Transverse colon (tissue), 4 donors: ENCODE measurements around the gene BRINP2.

Experiments used
- EP300 ChIP-seq: sonication (generic); formaldehyde crosslinking; IDR thresholded peaks from one replicate; pipeline ENCODE4 v1.6.1; 2017; ENCODE audit warnings: antibody characterized with exemption, low read depth
- POLR2A ChIP-seq: fragments of 450-650 bp; IDR thresholded peaks from one replicate; pipeline ENCODE4 v1.6.1; 2016; ENCODE audit warnings: antibody characterized with exemption, mild to moderate bottlenecking, moderate library complexity
- POLR2AphosphoS5 ChIP-seq, 3 donors: sonication (generic); formaldehyde crosslinking; IDR thresholded peaks; one replicate each; pipeline ENCODE4 v1.6.1; 2016; ENCODE audit warnings: antibody characterized with exemption in 3 of 3
- TF ChIP-seq, protein P1 (sequence below), 5 experiments: fragments of 200-600 bp in 3 of 5; fragments of 450-650 bp in 2 of 5; sonication (generic) in 3 of 5; IDR thresholded peaks; 1 replicate in 2 of 5; 2 replicates in 3 of 5; pipeline ENCODE4 v1.5.1; 2016 to 2017; ENCODE audit warnings: antibody characterized with exemption in 5 of 5, inconsistent platforms in 3 of 5, mild to moderate bottlenecking in 2 of 5, moderate library complexity in 1 of 5

DNA sequence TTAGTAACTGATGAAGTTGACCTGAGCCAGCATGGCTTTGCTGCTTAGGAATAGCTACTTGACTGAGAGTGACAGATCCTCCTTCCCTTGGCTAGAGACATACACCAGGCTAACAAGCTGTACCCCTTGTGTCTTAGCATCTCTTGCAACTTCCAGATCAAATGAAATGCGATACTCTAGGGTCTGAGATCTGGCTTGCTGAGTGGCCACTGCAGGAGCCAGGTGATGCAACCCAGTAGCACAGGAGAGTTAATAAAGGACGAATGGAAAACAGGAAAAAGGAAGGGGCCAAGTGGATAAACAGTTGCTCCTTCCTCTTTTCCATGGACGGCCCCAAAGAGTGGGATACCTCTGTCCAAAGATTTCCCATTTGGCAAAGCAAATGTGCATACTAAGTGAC, 44.5 kb upstream of the BRINP2 start:
- TF ChIP-seq, protein P1, sequence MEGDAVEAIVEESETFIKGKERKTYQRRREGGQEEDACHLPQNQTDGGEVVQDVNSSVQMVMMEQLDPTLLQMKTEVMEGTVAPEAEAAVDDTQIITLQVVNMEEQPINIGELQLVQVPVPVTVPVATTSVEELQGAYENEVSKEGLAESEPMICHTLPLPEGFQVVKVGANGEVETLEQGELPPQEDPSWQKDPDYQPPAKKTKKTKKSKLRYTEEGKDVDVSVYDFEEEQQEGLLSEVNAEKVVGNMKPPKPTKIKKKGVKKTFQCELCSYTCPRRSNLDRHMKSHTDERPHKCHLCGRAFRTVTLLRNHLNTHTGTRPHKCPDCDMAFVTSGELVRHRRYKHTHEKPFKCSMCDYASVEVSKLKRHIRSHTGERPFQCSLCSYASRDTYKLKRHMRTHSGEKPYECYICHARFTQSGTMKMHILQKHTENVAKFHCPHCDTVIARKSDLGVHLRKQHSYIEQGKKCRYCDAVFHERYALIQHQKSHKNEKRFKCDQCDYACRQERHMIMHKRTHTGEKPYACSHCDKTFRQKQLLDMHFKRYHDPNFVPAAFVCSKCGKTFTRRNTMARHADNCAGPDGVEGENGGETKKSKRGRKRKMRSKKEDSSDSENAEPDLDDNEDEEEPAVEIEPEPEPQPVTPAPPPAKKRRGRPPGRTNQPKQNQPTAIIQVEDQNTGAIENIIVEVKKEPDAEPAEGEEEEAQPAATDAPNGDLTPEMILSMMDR (IDR thresholded peaks at IDR 0.05): no peak
- TF ChIP-seq POLR2A (no peak), POLR2AphosphoS5 (IDR thresholded peaks at IDR 0.05) (no peak), EP300 (no peak)
